GM12864 (cell line): Measurements from ENCODE around the gene ELSPBP1.

Experiments
- DNase-seq: peaks from one replicate; pipeline ENCODE4 v3.0.0-alpha.2; 2011; ENCODE audit warnings: low read depth
- H3K4me3 ChIP-seq: 2 replicates; pipeline ENCODE4 v1.5.1; 2011; ENCODE audit warnings: mild to moderate bottlenecking, low read depth, low read length, control low read depth
- TF ChIP-seq, protein P1 (sequence below): IDR thresholded peaks from 2 replicates; pipeline ENCODE4 v1.5.1; 2011; ENCODE audit warnings: low read depth, mild to moderate bottlenecking, moderate library complexity, low read length, control low read depth, inconsistent platforms; ENCODE audit errors: missing control alignments

The ELSPBP1 gene

DNA sequence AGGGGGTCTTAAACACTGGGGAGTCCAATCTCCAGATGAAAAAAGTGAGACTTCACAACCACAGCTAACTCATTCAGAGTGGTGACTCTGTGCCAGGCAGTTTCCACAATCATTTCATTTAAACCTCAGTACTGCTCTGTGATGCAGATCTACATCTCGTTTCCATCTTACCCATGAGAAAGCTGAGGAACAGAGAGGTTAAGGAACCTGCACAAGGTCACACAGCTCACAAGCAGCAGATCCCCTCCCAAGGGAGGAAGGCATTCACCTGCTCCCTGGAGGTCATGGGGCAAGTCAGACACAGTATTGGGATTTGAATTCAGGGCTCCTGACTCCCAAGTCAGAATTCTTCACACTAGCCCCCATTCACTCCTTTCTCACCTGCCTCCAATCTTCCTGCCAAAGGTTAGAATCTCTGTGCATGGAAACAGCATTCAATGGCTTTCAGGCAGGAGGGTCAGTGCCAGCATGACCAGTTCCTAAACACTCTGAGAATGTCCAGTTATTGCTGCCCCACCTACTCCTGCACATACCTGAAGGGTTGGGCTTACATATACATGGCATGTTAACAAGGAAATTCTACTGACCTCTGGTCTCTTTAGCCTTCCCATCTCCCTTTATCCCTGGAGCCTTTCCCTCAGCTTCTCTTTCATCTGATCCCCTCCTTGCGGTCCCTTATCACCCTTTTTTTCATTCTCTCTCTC, 47.6 kb downstream of the ELSPBP1 start:
- H3K4me3 ChIP-seq: no peak overlapping the region
- TF ChIP-seq, protein P1, sequence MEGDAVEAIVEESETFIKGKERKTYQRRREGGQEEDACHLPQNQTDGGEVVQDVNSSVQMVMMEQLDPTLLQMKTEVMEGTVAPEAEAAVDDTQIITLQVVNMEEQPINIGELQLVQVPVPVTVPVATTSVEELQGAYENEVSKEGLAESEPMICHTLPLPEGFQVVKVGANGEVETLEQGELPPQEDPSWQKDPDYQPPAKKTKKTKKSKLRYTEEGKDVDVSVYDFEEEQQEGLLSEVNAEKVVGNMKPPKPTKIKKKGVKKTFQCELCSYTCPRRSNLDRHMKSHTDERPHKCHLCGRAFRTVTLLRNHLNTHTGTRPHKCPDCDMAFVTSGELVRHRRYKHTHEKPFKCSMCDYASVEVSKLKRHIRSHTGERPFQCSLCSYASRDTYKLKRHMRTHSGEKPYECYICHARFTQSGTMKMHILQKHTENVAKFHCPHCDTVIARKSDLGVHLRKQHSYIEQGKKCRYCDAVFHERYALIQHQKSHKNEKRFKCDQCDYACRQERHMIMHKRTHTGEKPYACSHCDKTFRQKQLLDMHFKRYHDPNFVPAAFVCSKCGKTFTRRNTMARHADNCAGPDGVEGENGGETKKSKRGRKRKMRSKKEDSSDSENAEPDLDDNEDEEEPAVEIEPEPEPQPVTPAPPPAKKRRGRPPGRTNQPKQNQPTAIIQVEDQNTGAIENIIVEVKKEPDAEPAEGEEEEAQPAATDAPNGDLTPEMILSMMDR: no peak
- no peak for DNase-seq

DNA sequence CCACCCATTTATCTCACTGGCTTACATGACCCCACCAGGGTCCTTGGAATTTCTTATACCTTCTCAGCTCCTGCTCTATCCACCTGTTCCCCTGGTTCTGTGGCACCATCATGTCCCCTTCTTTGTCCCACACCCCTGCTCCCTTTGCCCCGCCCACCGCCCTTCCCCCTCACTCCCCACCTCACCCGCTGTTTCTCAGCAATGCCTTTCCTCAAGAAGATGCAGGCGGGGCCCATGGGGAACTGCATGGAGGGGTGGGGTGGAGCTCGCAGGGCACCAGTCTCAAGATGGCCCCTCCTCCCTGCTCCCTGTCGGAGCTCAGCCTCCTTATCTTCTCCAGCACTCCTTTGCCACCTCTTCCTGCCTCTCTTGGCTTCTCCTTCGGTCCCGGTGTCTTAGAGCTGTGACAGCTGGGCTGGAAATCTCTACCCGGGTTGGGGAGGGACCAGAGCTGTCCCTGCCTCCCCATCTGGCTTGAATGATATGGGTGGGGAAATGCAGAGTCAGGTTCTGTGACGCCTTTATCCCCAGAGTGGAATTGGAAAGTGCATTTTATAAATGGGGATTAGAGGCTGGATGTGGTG, 49.3 kb downstream of the ELSPBP1 start, which contains the start of gene CABP5:
CABP5 (minus strand) TSS at position 405 of the 584 bp plus-strand sequence; CDS start at position 248, 157 bp downstream.
- no peak for DNase-seq
- no peak within 1 kb of the TSS for H3K4me3 ChIP-seq
- TF ChIP-seq, protein P1: no peak

GRCh38 chr19:48044561-48044960, 50.1 kb downstream of the ELSPBP1 start:
- H3K4me3 ChIP-seq: no peak overlapping the region
- DNase-seq: no peak
- TF ChIP-seq, protein P1: no peak

GRCh38 chr19:48051335-48052033, 57.1 kb downstream of the ELSPBP1 start:
- no peak for DNase-seq
- TF ChIP-seq, protein P1: no peak

GRCh38 chr19:48053076-48053475, 58.6 kb downstream of the ELSPBP1 start:
- no peak for DNase-seq
- no peak overlapping the region for H3K4me3 ChIP-seq
- TF ChIP-seq, protein P1: no peak

More at GRCh38 chr19:48051335-48052033, 57.1 kb downstream of the ELSPBP1 start:
- H3K4me3 ChIP-seq: no peak overlapping the region

GRCh38 chr19:48053856-48054255, 59.4 kb downstream of the ELSPBP1 start:
- DNase-seq: no peak
- no peak overlapping the region for H3K4me3 ChIP-seq
- TF ChIP-seq, protein P1: no peak
